Fibroblast of mammary gland (primary cell): ENCODE data around the gene STT3A.

Experiments used
- DNase-seq: peaks from one replicate; pipeline ENCODE4 v3.0.0-alpha.2; 2010; ENCODE audit warnings: low read depth
- H3K4me3 ChIP-seq: 2 replicates; pipeline ENCODE4 v1.5.1; 2011; ENCODE audit warnings: low read depth, mild to moderate bottlenecking, low read length, moderate library complexity; ENCODE audit not compliant: control insufficient read depth
- TF ChIP-seq, protein P1 (sequence below): conservative IDR thresholded peaks from 2 replicates; pipeline ENCODE4 v1.5.1; 2011; ENCODE audit warnings: low read depth, low read length, inconsistent platforms; ENCODE audit not compliant: control insufficient read depth, insufficient read depth

STT3A gene

DNA sequence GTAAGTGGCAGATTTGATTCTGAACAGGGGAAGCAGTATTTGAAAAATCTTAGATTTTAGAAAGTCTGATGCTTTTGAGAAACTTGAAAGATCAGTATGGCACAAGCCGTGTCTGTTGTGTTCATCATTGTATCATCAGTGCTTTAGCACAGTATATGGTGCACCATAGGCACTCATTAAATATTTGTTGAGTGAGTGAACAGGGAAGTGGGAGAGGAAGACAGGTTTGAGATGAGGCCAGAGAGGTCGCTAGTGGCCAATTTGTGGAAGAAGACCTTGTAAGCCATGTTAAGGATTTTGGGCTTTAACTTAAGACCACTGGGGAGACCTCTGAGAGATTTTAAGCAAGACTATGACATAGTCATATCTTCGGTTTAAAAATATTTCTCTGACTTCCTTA is 45.2 kb downstream of the STT3A start:
- no peak for DNase-seq
- no peak overlapping the region for H3K4me3 ChIP-seq
- TF ChIP-seq, protein P1, sequence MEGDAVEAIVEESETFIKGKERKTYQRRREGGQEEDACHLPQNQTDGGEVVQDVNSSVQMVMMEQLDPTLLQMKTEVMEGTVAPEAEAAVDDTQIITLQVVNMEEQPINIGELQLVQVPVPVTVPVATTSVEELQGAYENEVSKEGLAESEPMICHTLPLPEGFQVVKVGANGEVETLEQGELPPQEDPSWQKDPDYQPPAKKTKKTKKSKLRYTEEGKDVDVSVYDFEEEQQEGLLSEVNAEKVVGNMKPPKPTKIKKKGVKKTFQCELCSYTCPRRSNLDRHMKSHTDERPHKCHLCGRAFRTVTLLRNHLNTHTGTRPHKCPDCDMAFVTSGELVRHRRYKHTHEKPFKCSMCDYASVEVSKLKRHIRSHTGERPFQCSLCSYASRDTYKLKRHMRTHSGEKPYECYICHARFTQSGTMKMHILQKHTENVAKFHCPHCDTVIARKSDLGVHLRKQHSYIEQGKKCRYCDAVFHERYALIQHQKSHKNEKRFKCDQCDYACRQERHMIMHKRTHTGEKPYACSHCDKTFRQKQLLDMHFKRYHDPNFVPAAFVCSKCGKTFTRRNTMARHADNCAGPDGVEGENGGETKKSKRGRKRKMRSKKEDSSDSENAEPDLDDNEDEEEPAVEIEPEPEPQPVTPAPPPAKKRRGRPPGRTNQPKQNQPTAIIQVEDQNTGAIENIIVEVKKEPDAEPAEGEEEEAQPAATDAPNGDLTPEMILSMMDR: no peak

DNA sequence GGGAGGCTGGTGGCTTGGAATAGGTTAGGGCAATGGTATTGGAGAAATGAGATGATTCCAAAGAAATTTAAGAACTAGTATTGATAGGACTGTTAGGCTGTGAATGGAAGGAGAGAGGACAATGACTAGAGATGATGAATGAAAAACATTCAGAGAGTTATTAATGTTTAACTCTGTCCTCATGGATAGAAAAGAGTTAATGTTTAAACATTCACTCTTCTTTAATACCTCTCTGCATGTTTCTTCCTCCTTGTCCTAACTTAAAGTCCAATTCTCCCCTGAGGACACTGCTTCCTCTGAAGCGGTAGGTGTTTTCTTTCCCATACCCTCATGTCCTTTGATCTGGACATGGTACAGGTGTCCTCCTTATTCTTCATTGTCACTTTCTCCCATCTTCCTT is 45.7 kb downstream of the STT3A start:
- no peak overlapping the region for H3K4me3 ChIP-seq
- no peak for DNase-seq
- TF ChIP-seq, protein P1: no peak

DNA sequence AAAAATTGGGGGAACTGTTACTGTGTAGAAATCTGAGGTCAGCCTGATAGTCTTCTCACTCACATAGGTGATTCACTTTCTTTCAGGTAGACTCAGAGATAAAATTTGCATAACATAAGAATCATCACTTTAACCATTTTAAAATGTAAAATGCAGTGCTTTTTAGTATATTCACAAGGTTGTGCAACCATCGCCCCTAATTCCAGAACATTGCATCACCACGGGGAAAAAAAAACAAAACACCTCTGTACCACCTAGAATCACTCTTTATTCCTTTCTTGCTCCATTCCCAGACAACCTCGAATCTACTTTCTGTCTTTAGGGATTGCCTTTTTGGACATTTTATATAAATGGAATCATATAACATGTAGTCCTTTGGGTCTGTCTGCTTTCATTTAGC is 53.2 kb downstream of the STT3A start:
- TF ChIP-seq, protein P1: no peak
- DNase-seq: no peak

DNA sequence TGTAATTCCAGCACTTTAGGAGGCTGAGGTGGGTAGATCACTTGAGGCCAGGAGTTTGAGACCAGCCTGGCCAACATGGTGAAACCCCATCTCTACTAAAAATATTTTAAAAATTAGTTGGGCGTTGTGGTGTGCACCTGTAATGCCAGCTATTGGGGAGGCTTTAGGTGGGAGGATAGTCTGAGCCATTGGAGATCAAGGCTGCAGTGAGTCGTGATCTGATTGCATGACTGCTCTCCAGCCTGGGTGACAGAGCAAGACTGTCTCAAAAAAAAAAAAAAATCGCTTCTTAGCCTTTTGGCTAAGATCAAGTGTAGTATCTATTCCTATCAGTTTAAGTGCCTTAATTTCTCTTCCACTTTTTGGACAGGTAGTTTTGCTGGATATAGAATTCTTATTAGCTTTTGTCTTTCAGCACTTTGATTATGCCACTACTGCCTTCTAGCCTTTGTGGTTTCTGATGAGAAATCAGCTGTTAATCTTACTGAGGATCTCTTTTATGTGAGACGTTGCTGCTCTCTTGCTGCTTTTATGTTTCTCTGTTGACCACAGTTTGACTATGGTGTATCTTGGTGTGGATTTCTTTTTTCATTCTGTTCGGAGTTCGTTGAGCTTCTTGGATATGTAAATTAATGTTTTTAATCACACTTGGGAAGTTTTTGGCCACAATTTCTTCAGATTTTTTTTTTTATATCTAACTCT is 57.0 kb downstream of the STT3A start:
- DNase-seq: no peak
- no peak overlapping the region for H3K4me3 ChIP-seq
- TF ChIP-seq, protein P1: no peak

More for the DNA sequence above, 53.2 kb downstream of the STT3A start:
- H3K4me3 ChIP-seq: no peak overlapping the region

DNA sequence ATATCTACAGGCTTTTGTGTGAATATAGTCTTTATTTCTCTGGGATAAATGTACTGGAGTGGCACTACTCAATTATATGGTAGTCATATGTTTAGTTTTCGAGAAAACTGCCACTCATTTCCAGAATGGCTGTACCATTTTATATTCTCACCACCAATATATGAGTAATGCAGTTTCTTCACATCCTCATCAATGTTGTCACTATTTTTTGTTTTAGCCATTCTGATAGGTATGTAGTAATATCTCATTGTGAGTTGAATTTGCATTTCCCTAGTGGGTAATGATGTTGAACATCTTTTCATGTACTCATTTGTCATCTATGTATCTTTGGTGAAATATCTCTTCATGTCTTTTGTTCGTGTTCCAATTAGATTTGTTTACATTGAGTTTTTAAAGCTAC is 70.0 kb downstream of the STT3A start:
- no peak overlapping the region for H3K4me3 ChIP-seq
- TF ChIP-seq, protein P1: no peak

DNA sequence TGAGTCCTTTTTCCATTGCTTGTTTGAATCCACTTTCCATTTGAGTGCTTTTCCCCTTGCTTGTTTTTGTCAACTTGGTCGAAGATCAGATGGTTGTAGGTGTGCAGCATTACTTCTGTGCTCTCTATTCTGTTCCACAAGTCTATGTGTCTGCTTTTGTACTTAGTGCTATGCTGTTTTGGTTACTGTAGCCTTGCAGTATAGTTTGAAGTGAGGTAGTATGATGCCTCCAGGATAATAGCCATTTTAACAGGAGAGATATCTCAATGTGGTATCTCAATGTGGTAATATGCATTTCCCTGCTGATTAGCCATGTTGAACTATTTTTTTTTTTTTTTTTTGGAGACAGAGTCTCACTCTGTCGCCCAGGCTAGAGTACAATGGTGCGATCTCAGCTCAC is 71.3 kb downstream of the STT3A start:
- no peak overlapping the region for H3K4me3 ChIP-seq
- TF ChIP-seq, protein P1: no peak
- no peak for DNase-seq

More for the DNA sequence above, 70.0 kb downstream of the STT3A start:
- no peak for DNase-seq
